ENCODE measurements around the gene DGKA. TPM values are rescaled to one million over a fixed set of nuclear protein-coding genes. Genes with fewer than 3 reads are reported as not detected.

DGKA gene
- total RNA-seq, 1 donor from 2014 or later: 29.0 TPM

- H3K4me1 ChIP-seq: no peaks in the 10 kb centered on the region
- intact Hi-C loops (cut with DNase I): no loop called here
- TF ChIP-seq, protein P1, sequence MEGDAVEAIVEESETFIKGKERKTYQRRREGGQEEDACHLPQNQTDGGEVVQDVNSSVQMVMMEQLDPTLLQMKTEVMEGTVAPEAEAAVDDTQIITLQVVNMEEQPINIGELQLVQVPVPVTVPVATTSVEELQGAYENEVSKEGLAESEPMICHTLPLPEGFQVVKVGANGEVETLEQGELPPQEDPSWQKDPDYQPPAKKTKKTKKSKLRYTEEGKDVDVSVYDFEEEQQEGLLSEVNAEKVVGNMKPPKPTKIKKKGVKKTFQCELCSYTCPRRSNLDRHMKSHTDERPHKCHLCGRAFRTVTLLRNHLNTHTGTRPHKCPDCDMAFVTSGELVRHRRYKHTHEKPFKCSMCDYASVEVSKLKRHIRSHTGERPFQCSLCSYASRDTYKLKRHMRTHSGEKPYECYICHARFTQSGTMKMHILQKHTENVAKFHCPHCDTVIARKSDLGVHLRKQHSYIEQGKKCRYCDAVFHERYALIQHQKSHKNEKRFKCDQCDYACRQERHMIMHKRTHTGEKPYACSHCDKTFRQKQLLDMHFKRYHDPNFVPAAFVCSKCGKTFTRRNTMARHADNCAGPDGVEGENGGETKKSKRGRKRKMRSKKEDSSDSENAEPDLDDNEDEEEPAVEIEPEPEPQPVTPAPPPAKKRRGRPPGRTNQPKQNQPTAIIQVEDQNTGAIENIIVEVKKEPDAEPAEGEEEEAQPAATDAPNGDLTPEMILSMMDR (IDR thresholded peaks at IDR 0.05): no peak
- no peak overlapping the region for H3K27ac ChIP-seq
- ATAC-seq (no peak), DNase-seq (no peak)
- no peaks in the 10 kb centered on the region for H3K27me3 ChIP-seq
- no peaks in the 10 kb centered on the region for H3K9me3 ChIP-seq
- peaks cover 13% of the 10 kb centered on the region for H3K36me3 ChIP-seq
- no peak overlapping the region for H3K4me3 ChIP-seq
Measured at GRCh38 chr12:55901881-55902490, 29.0 kb upstream of the DGKA start.

GRCh38 chr12:55906056-55906455 is 24.9 kb upstream of the DGKA start:
- no peak overlapping the region for H3K4me3 ChIP-seq
- no peak overlapping the region for H3K27ac ChIP-seq
- peaks cover 11% of the 10 kb centered on the region for H3K4me1 ChIP-seq
- no peaks in the 10 kb centered on the region for H3K9me3 ChIP-seq
- H3K36me3 ChIP-seq: peaks cover 13% of the 10 kb centered on the region
- H3K27me3 ChIP-seq: no peaks in the 10 kb centered on the region
- TF ChIP-seq, protein P1 (IDR thresholded peaks at IDR 0.05): no peak
- intact Hi-C loops (cut with DNase I): no loop called here
- DNase-seq: no peak
- ATAC-seq: no peak

GRCh38 chr12:55908726-55909512 is 22.0 kb upstream of the DGKA start:
- TF ChIP-seq, protein P1 (IDR thresholded peaks at IDR 0.05): no peak
- DNase-seq: no peak
- Histone ChIP-seq H3K4me3 (no peak overlapping the region), H3K27ac (peak overlapping the region; percentile 47), H3K27me3 (no peaks in the 10 kb centered on the region), H3K4me1 (peaks cover 11% of the 10 kb centered on the region), H3K9me3 (no peaks in the 10 kb centered on the region), H3K36me3 (peaks cover 8% of the 10 kb centered on the region)
- ATAC-seq: peak; percentile 45
- intact Hi-C loops (cut with DNase I): no loop called here

GRCh38 chr12:55909513-55909884 is 21.5 kb upstream of the DGKA start:
- intact Hi-C loops (cut with DNase I): no loop called here
- Histone ChIP-seq H3K4me3 (no peak overlapping the region), H3K4me1 (peaks cover 11% of the 10 kb centered on the region), H3K27ac (peak overlapping the region; percentile 47), H3K36me3 (peaks cover 14% of the 10 kb centered on the region), H3K27me3 (no peaks in the 10 kb centered on the region), H3K9me3 (no peaks in the 10 kb centered on the region)
- no peak for ATAC-seq
- DNase-seq: no peak
- TF ChIP-seq, protein P1 (IDR thresholded peaks at IDR 0.05): no peak

GRCh38 chr12:55912908-55913307 is 18.1 kb upstream of the DGKA start:
- H3K27ac ChIP-seq: no peak overlapping the region

More at GRCh38 chr12:55912908-55913307, 18.1 kb upstream of the DGKA start:
- H3K4me1 ChIP-seq: peaks cover 20% of the 10 kb centered on the region
- no peaks in the 10 kb centered on the region for H3K9me3 ChIP-seq
- intact Hi-C loops (cut with DNase I): no loop called here
- no peaks in the 10 kb centered on the region for H3K27me3 ChIP-seq
- TF ChIP-seq, protein P1 (IDR thresholded peaks at IDR 0.05): no peak
- DNase-seq (no peak), ATAC-seq (no peak)
- H3K36me3 ChIP-seq: peaks cover 18% of the 10 kb centered on the region
- H3K4me3 ChIP-seq: no peak overlapping the region

All from upper lobe of right lung (tissue), 1 donor.